ENCODE data around the gene MAP3K4.
"Not testable (repeated sequence)": the region's sequence is repeated elsewhere in the genome, so short reads cannot be mapped to it uniquely, and the experiment has no call there.

Gene MAP3K4

DNA sequence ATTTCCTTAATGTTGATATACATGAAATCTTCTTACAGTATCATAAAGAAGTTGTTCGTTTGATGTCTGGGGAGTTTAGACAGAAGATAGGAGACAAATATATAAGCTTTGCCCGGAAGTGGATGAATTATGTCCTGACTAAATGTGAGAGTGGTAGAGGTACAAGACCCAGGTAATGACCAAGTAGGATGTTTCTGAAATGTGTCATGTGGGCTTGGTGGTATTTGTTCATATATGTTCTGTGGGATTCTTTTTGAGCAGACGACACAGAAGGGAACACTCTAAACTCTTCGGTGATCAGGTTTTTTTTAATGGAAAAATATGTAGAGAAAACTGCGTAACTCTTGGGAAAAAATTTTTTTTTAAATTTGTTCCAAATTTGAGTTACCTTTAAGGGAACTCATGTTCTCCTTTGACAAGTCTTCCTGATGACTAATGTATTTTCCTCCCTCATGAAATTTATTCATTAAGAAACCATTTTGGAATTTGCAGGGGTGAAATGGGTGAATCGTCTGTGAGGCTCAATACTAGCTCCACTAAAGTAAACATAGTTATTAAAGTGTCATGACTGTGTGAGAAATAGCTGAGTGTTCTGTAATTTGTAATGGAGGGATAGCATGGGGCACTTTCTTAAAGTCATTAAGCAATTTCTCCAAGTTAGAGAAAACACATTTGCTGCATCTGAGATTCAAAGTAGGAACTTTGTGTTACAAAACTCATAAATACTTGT is 100.6 kb downstream of the MAP3K4 start:
- DNase-seq, result peak; percentile 52

DNA sequence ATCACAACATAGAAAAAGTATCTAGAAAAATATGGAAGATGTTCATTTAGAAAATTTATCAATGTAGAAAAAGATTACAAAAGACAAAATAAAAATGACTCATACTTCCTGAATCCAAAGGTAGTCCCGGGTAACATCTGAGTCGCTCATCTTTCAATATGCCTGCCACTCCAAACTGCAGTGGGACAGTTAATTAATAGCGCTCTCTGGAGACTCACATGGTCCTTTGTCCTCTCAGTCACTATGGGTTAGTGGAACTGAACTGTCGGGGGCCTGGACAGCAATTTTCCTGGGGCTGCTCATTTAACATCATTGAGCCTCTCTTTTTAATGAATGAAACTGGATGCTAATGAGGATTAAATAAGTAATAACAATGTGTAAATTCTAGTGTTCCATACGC is 103.4 kb downstream of the MAP3K4 start:
- DNase-seq, result no peak

DNA sequence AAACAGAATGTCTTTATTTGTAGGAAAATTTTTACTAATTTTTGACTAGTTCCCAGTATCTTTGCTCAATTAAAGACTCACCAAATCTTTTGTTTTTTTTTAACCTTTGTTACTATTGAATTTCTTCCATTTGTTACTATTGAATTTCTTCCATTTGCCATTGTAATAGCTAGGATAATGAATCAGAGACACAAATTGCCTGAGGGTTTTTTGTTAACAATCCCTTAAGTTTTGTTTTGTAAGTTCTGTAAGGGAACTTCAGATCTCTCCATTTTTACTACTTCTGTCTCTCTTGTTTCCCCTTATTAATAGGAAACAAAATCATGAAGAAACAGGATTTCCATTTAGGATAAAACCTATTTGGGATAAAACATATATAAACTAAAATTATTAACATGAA is 104.3 kb downstream of the MAP3K4 start:
- no peak for DNase-seq

DNA sequence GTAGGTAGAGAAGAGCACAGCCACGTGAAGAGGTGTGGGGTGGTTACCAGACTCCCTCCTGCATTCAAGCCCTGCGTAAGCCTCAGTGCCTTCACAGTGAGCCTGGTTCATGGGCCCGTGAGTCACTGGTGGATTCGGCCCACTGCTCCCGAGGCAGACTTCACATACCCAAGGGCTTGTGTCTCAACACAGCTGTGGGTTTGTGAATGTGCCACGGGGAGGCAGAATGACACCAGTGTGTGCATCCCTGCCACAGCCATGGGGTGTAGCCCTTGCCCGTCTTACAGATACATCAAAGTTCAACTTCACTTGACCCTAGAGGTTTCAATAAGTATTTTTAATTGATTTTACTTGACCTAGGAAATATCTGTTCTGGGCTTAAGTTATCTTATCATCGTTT is 108.5 kb downstream of the MAP3K4 start:
- no peak for DNase-seq

DNA sequence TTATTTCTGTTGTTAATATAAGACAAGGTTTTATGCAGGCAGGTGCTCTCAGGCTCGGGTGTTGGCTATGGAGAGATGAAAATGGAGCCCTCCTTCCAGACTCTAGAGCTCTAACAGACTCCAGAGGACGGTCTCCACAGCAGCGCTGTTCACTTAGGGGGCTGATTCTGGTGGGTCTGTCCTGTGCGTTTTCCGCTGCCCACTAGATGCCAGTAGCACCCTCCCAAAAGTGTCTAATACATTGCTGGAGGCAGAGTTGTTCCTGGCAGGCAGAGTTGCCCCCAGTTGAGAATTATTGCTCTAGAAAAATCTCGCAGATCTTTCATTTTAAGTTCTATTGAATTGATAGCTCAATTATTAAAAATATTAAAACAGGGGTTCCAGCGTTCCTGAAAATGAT is 109.9 kb downstream of the MAP3K4 start:
- DNase-seq, result no peak

DNA sequence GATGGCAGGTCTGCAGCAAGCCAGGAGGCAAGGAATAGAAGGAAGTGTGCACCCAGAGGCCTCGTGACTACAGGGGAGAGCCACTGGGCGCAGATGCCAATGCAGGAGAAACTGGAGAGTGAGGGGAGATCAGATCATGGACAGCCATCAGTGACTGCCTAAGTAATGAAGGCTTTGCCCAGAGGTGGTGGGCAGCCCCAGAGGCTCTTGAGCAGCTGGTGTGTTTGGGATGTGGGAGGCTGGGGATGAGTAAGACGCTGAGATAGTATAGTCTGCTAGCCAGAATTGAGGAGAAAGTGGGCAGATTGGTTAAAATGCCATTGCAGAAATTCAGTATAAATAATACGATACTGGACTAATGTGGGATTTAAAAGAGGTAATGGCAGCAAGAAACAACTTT is 111.9 kb downstream of the MAP3K4 start:
- no peak for DNase-seq

DNA sequence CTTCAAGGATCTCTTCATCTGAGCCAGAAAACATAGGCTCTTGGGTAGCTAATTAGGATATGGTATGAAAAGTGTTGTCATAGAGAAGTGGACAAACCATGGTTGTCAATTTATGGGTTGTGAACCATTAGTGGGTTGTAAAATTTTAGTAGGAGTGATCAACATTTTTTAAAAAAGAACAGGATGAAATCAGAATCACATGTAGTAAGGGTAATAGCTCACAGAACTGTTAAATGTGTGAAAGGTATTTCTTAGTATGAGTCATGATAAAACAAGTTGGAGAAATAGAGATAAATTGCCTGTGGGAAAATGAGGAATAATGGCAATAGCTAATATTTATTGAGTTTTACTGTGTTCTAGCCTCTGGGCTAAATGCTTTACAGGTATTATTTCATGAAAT is 113.4 kb downstream of the MAP3K4 start:
- no peak for DNase-seq

DNA sequence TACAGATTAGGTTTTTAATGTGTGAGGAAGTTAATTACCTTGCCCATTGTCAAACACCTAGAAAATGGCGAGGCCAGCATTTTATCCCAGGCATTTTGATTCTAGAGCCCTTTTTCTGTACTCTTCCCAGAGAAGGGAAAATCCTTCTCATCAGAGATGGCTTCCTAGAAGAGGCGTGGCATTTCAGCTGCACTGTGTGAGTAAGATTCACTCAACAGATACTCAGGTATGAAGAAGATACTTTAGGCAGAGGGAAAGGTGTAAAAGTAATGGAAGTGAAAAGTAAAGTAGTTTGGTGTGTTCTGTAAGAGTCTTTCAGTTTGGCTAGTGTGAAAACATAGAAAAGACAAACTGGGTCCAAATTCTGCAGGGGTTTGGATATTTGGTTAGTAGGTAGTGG is 113.8 kb downstream of the MAP3K4 start:
- DNase-seq, result peak; percentile 27

DNA sequence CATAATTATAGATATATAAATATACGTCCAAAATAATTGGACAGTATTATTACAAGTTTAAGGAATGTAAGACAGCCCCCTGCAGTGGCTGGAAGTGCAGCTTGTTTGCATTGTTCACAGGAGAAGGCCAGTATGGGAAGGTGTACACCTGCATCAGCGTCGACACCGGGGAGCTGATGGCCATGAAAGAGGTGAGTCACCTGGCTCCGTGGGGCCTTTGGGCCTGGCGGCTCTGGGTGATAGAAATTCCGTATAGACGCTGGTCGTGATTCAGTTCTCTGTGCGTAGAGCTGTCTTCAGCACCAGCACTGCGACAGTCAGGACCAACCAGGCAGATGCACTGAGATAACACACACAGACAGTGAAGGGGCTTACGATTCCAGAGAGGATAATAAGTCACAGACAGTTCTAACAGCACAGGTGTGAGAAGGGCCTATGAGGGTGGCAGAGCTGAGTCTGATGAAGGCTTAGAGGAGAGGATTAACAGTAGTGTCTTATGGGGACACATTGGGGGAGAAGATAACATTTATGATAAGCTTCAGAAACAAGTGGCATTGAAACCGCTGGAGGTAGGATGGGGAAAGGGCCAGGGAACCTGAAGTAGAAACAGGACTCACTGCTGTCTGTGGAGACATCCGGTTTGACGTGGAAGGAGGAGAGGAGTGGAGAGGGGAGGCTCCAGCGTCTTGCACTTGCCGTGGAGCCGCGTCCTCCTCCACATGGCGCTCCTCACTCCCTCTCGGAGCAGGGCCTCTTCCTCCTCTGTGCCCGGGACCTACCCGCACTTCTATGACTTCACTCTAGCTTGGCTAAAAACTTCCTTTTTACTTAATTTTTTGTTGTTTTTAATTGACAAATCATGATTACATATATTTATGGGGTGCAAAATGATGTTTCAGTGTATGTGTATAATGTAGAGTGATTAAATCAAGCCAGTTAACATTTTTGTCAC is 116.5 kb downstream of the MAP3K4 start:
- DNase-seq, result no peak

DNA sequence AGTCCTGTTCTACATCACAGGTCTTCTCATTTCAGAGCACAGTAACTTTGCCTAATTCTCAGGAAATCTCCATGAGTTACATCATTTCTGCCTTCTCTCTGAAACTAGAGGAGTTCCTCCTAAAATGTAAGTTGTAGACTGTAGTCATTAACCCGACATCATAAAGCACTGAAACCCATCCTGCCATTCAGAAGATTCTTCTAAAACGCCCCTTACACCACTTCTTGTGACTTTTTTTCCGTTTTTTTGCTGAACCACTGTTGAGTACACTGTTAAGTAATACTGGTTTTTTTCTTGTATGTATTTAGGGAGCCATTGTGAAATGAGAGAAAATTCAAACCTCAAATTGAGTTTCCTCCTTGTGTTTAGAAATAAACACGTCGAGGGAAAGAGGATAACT is 117.3 kb downstream of the MAP3K4 start:
- DNase-seq, result no peak

DNA sequence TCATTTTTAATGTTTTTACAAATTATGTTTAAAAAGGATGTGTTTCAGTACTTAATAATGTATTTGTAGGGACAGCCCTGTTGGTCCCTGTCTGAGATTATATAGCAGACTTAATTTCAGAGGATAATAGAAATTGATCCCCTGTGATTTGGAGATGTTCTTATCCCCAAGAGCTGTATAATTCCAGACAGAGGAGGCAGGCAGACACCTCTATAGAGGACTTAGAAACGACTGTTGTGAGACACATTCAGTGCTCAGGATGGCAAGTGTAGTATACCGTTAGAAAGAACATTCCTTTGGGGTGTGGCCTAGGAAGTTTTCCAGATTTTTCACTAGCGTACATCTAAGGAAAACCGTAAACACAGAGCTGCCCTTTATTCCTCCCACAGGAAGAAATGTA is 117.8 kb downstream of the MAP3K4 start:
- DNase-seq, result no peak

DNA sequence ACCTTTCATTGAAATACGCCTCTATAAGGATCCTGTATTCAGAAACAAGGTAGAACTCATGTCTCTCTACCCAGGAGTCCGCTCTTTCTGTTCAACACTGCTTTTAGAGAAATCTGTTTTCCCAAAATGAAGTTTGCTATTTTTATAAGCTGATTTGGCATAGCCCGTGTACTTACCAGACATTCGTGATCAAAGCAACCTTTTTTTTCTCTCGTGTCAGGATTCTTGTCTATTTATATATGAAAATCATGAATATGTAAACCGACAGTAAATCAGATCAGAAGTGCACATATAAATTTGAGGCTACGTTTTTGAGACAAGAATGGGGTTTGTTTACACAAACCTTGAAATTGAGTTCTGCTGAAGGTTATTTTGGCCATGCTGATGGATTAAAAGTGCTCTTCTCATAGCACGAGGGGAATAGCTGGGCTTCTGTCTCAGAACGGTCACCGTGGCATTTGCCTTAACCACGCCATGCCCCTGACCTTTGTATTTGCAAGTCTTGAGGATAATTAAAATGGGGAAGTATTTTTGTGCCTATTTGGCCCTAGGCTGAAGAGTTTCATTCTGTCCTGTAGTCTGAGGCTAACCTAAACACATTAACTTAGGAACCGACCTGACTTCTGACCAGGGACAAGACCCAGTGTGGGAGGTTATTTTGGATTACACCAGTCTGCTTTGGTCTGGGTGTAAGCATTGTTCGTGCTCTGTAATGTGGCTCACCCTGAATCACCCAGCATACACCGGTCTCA is 118.6 kb downstream of the MAP3K4 start:
- DNase-seq, result no peak

DNA sequence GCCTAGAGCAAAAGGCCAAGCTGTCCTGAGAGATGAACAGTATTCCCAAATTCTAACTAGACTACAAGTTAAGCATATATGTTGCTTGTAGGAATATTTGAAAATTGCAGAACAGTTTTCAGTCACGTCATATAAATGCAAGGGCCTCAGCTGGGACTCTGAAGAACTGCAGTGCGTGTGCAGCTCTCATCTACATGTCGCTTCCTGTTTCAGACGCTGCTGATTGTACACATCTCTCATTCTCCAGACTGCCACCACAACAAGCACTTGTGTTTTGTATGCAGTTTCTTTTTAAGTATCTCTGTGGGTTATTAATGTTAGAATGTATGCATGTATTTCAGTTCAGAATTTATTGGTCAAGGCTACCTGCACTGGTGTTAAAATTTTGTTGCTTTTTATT is 119.7 kb downstream of the MAP3K4 start:
- DNase-seq, result no peak

DNA sequence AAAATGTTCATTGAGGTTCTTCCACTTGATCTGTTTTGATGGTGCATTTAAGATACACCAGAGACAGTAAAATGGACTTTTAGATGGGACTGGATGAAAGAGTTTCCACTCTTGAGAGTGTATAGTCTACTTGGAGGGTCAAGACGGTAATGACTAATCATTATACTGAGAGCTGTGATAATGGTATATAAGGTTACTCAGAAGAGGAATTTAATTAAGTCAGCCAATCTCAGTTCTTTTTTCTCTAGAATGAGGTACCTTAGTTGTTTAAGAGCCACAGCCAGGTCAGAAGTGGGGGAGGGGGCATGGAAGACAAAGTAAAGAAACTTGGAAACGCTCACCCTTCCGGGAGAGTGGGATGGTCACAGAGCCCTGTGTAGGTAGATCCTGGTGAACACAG is 123.9 kb downstream of the MAP3K4 start:
- no peak for DNase-seq

DNA sequence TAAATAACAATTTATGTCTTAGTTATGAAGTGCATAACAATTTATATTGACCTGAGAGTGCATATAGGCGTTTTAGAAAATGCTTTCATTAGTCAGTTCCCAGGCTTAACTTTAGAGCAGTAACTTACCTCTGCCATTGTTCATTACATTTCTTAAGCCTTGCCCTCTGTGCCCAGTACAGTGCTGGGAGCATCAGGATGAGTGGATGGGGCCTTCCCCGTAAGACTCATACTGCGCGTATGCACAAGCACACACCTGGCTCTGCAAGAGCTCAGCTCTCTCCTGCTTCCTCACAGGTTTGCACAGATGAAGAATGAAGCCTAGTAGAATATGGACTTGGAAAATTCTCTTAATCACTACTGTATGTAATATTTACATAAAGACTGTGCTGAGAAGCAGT is 125.0 kb downstream of the MAP3K4 start:
- DNase-seq, result no peak

DNA sequence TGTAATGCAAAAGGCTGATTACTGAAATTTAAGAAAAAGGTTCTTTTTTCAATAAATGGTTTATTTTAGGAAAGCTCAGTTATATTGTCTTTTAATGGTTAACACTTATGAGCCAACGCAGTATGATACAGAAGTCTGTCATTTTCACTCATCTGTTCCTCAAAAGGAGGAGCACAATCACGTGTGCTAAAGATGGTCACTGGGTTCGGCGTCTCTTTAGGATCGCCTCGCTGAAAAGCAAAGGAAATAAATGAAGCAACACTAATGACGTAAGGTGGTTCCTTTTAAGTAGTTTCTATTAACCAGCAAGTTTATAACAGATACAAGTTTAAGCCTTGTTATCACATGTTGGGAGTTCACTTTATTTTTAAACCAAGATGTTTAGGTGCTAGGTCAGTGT is 125.7 kb downstream of the MAP3K4 start:
- no peak for DNase-seq

DNA sequence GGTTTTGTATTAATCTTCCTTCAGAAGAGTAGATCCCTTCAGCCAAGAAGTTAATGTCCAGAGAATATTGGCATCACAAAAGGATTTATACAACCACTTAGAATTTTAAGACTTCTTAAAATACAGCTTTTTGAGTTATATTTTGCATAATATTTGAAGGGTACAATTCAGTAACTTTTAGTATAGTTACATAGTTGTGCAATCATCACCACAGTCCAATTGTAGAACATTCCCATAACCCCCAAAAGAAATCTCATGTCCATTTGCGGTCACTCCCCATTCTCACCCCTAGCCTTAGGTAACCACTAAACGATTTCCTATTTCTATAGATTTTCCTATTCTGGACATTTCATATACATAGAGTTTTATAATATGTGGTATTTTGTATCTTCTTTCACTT is 126.4 kb downstream of the MAP3K4 start:
- no peak for DNase-seq

DNA sequence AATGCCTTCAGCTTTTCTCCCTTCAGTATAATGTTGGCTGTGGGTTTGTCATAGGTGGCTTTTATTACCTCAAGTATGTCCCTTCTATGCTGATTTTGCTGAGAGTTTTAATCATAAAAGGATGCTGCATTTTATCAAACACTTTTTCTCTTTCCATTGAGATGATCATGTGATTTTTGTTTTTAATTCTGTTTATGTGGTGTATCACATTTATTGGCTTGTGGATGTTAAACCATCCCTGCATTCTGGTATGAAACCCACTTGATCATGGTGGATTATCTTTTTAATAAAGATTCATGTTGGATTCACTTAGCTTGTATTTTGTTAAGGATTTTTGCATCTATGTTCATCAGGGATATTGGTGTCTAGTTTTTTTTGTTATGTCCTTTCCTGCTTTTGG is 131.8 kb downstream of the MAP3K4 start:
- DNase-seq, result not testable (repeated sequence)

DNA sequence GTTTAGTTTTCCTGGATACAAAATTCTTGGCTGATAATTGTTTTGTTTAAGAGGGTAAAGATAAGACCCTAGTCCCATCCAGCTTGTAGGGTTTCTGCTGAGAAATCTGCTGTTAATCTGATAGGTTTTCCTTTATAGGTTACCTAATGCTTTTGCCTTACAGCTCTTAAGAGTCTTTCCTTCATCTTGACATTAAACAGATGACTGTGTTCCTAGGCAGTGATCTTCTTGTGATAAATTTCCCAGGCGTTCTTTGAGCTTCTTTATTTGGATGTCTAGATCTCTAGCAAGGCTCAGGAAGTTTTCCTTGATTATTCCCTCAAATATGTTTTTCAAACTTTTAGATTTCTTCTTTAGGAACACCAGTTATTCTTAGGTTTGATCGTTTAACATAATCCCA is 134.0 kb downstream of the MAP3K4 start:
- DNase-seq, result no peak

DNA sequence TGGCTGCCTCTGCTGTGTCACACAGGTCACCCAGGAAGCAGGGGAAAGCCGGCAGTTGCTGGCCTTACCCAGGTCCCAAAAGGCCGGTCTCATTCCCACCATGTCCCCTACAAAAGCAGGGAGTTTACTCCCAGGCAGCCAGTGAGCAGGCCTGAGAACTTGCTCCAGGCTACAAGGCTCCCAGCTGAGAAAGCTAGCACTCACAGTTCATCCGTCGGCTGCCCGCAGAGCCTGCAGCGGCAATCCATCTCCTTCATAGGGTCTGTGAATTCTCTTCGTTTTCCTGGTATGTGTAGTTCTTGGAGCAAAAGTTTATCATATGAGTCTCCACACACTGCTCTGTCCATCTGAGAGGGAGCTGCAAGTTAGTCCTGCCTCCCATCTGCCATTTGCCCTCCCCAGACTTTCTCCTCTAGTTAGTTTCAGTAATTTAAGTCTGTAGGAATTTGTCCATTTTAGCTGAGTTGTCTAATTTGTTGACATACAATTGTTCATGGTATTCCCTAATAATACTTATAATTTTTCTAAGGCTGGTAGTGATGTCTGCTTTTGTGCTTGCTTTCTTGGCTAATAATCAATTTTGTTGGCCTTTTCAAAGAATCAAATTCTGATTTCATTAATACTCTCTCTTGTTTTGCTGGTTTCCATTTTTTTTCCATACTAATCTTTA is 135.6 kb downstream of the MAP3K4 start:
- no peak for DNase-seq

DNA sequence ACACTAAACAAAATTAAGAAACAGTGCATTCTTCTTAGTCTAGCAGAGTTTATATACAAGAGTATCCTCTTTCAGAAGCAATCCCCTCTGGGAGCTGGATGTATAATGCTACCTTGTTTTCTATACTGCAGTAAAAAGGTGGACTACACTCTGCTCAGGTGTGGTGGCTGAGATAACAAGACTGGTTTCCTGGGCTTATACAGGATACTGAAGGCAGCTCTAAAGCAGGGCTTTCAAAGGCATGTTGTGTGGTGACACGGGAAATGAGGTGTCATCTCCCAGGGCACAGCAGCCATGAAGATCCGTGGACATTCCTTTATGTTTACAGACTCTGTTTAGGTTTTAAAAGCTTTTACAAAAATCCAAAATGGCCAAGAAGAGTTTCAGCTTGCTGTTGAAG is 136.7 kb downstream of the MAP3K4 start:
- no peak for DNase-seq

DNA sequence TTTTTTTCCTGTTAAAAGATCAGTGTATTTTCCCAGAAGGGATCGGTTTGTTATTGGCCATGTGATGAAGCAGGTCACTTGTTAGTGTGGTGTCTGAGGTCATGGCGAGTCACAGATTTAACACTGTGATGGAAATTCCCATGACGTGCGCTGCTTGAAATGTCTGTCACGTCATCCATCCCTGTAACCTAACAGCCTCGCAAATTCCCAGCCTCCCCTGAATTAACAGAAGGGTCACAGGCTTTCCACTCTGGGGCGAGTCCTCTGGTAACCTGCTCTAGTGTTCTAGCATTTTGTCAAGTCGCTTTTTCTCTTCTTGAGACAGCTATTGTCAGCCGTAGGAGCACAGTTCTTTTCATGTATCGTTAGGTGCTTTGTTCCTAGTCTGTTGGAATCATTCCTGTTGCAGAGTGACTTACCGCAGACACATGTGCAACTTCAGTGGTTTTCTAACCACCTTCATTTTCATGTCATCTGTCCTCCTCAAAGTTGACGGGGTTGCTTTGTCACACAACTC is 137.2 kb downstream of the MAP3K4 start:
- no peak for DNase-seq

DNA sequence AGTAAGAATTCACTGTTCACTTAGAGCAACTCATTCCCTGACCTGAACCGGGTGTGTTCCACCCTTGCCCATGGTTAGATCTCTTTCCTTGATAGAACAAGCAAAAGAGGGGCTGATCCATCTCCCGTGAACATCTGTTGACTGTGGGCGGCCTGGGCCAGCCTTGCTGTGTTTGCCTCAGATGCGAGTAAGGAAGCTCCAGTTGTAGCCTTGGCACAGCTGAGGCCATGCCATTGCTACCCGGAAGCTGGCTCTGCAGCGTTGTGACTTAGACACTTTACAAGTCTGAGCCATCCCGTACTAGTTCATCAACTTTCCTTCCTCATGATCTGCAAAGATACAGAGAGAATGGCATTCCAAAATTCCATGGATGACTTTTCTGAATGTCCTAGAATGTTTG is 139.0 kb downstream of the MAP3K4 start:
- no peak for DNase-seq
